HG03457 (cell line): Measurements from ENCODE around the gene COPS8.

Source experiments
- ATAC-seq: cut with Tn5 transposase; IDR thresholded peaks from one replicate; pipeline ENCODE4 v1.9.1; 2021; ENCODE audit warnings: moderate number of reproducible peaks; ENCODE audit not compliant: unreplicated experiment

COPS8 gene

GRCh38 chr2:237129625-237130263, 44.1 kb downstream of the COPS8 start:
- no peak for ATAC-seq

- ATAC-seq: no peak
These were observed 45.1 kb downstream of the COPS8 start for GRCh38 chr2:237130562-237131421.

- ATAC-seq: no peak
These were observed 46.3 kb downstream of the COPS8 start for GRCh38 chr2:237131749-237132533.

GRCh38 chr2:237132799-237133198, 47.1 kb downstream of the COPS8 start:
- no peak for ATAC-seq

GRCh38 chr2:237134321-237135230, 48.9 kb downstream of the COPS8 start:
- no peak for ATAC-seq

GRCh38 chr2:237136824-237137223, 51.1 kb downstream of the COPS8 start:
- no peak for ATAC-seq

- ATAC-seq: no peak
These were observed 52.1 kb downstream of the COPS8 start for GRCh38 chr2:237137626-237138323.

- no peak for ATAC-seq
These were observed 53.5 kb downstream of the COPS8 start for GRCh38 chr2:237139123-237139675.

GRCh38 chr2:237140689-237141285, 55.1 kb downstream of the COPS8 start:
- ATAC-seq: no peak

GRCh38 chr2:237141571-237142051, 55.9 kb downstream of the COPS8 start:
- no peak for ATAC-seq

- ATAC-seq: no peak
These were observed 57.4 kb downstream of the COPS8 start for GRCh38 chr2:237143118-237143517.

- no peak for ATAC-seq
These were observed 58.2 kb downstream of the COPS8 start for GRCh38 chr2:237143676-237144440.

- no peak for ATAC-seq
These were observed 58.8 kb downstream of the COPS8 start for GRCh38 chr2:237144516-237144915.

- ATAC-seq: no peak
These were observed 61.6 kb downstream of the COPS8 start for GRCh38 chr2:237147317-237147716.

- no peak for ATAC-seq
These were observed 62.9 kb downstream of the COPS8 start for GRCh38 chr2:237148624-237149023.

GRCh38 chr2:237149425-237149824, 63.7 kb downstream of the COPS8 start:
- ATAC-seq: no peak
